Measurements from ENCODE around the gene LTC4S.

LTC4S gene

GRCh38 chr5:179839328-179840256, 45.8 kb downstream of the LTC4S start:
- no peak for FAIRE-seq
- DNase-seq (ENCODE audit: insufficient read length, low spot score) = no peak
- TF ChIP-seq POLR2A (IDR thresholded peaks at IDR 0.05; ENCODE audit: low read depth, low read length) = no peak

- DNase-seq (ENCODE audit: insufficient read length, low spot score) = no peak
- TF ChIP-seq POLR2A (IDR thresholded peaks at IDR 0.05; ENCODE audit: low read depth, low read length) = no peak
Measured at GRCh38 chr5:179840321-179840720, 46.5 kb downstream of the LTC4S start.

GRCh38 chr5:179840766-179841165, 47.0 kb downstream of the LTC4S start:
- TF ChIP-seq POLR2A (IDR thresholded peaks at IDR 0.05; ENCODE audit: low read depth, low read length) = no peak
- DNase-seq (ENCODE audit: insufficient read length, low spot score) (no peak), FAIRE-seq (no peak)

More at GRCh38 chr5:179840321-179840720, 46.5 kb downstream of the LTC4S start:
- FAIRE-seq = no peak

GRCh38 chr5:179841621-179842020, 47.8 kb downstream of the LTC4S start:
- FAIRE-seq (no peak), DNase-seq (ENCODE audit: insufficient read length, low spot score) (no peak)
- TF ChIP-seq POLR2A (IDR thresholded peaks at IDR 0.05; ENCODE audit: low read depth, low read length) = no peak
